ENCODE measurements around the gene TCEAL9.

DNA sequence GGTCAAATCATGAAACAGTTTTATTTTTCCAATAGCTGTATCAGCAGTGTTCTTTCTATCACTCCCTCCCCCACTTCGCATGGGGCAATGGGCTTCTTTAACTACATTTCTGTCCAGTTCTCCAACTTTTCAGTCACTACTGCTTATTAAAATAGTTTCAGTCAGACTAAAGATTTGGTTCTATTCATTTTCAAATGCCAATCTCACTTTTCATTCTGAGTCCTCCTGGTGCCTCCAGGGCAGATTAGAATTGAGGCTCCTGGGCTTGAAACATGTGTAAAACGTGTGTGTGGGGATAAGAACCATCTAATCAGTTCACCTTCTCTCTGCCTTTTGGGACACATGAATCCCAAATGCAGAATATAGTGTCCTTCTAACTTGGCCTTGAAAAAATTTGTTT lies 16.6 kb downstream of the TCEAL9 start:
- no peak for TF ChIP-seq POLR2A (IDR thresholded peaks at IDR 0.05; ENCODE audit: low read depth, low read length)
- TF ChIP-seq, protein P1, sequence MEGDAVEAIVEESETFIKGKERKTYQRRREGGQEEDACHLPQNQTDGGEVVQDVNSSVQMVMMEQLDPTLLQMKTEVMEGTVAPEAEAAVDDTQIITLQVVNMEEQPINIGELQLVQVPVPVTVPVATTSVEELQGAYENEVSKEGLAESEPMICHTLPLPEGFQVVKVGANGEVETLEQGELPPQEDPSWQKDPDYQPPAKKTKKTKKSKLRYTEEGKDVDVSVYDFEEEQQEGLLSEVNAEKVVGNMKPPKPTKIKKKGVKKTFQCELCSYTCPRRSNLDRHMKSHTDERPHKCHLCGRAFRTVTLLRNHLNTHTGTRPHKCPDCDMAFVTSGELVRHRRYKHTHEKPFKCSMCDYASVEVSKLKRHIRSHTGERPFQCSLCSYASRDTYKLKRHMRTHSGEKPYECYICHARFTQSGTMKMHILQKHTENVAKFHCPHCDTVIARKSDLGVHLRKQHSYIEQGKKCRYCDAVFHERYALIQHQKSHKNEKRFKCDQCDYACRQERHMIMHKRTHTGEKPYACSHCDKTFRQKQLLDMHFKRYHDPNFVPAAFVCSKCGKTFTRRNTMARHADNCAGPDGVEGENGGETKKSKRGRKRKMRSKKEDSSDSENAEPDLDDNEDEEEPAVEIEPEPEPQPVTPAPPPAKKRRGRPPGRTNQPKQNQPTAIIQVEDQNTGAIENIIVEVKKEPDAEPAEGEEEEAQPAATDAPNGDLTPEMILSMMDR (IDR thresholded peaks at IDR 0.05; ENCODE audit: extremely low read depth in 1 of 2, insufficient read depth in 1 of 2, low read depth in 1 of 2, low read length in 2 of 2) = no peak
- no peak for TF ChIP-seq POLR2AphosphoS5 (IDR thresholded peaks at IDR 0.05; ENCODE audit: insufficient read depth, low read depth, low read length)
- TF ChIP-seq JUN (IDR thresholded peaks at IDR 0.05; ENCODE audit: borderline replicate concordance, insufficient read depth, insufficient read length, low read depth) = no peak
- TF ChIP-seq, protein P2, sequence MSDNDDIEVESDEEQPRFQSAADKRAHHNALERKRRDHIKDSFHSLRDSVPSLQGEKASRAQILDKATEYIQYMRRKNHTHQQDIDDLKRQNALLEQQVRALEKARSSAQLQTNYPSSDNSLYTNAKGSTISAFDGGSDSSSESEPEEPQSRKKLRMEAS (IDR thresholded peaks at IDR 0.05; ENCODE audit: insufficient read depth, insufficient read length) = no peak
- TF ChIP-seq EZH2 (IDR thresholded peaks at IDR 0.05; ENCODE audit: borderline replicate concordance, low read depth, low read length, severe bottlenecking) = no peak
- TF ChIP-seq FOS (IDR thresholded peaks at IDR 0.05; ENCODE audit: borderline replicate concordance, insufficient read depth, low read length) = no peak
- no peak for TF ChIP-seq MYC (IDR thresholded peaks at IDR 0.05; ENCODE audit: low read depth, low read length)

Data from endothelial cell of umbilical vein (primary cell).